Activated gamma-delta T cell treated with anti-CD3 and anti-CD28 coated beads, Interleukin-2, amount 50 U/mL, for 16 hours (primary cell): ENCODE results near the gene MYLK.

ENCODE experiments used
- DNase-seq: peaks from one replicate; pipeline ENCODE4 v3.0.0-alpha.2; 2020; ENCODE audit warnings: low read depth

MYLK gene

GRCh38 chr3:123872621-123873020 is 11.5 kb downstream of the MYLK start:
- no peak for DNase-seq

- no peak for DNase-seq
These were observed 12.2 kb downstream of the MYLK start for GRCh38 chr3:123871946-123872345.

GRCh38 chr3:123870033-123870432 is 14.1 kb downstream of the MYLK start:
- DNase-seq, result no peak

GRCh38 chr3:123869165-123869564 is 15.0 kb downstream of the MYLK start:
- no peak for DNase-seq

GRCh38 chr3:123864706-123865105 is 19.4 kb downstream of the MYLK start:
- DNase-seq, result no peak

- DNase-seq, result no peak
These were observed 22.0 kb downstream of the MYLK start for GRCh38 chr3:123862152-123862551.

- DNase-seq, result no peak
These were observed 22.9 kb downstream of the MYLK start for GRCh38 chr3:123861081-123861836.

GRCh38 chr3:123859177-123859576 is 25.0 kb downstream of the MYLK start:
- no peak for DNase-seq

GRCh38 chr3:123854905-123855304 is 29.2 kb downstream of the MYLK start:
- no peak for DNase-seq

GRCh38 chr3:123853686-123854372 is 30.3 kb downstream of the MYLK start:
- DNase-seq, result no peak

GRCh38 chr3:123847209-123847608 is 36.9 kb downstream of the MYLK start:
- no peak for DNase-seq

- no peak for DNase-seq
These were observed 40.5 kb downstream of the MYLK start for GRCh38 chr3:123843668-123844067.

- no peak for DNase-seq
These were observed 41.4 kb downstream of the MYLK start for GRCh38 chr3:123842711-123843110.

- DNase-seq, result no peak
These were observed 42.5 kb downstream of the MYLK start for GRCh38 chr3:123841476-123842238.

GRCh38 chr3:123840961-123841360 is 43.2 kb downstream of the MYLK start:
- no peak for DNase-seq

- DNase-seq, result no peak
These were observed 46.3 kb downstream of the MYLK start for GRCh38 chr3:123837858-123838257.

- no peak for DNase-seq
These were observed 49.5 kb downstream of the MYLK start for GRCh38 chr3:123834631-123835030.

GRCh38 chr3:123833398-123833785 is 50.7 kb downstream of the MYLK start:
- DNase-seq, result no peak

GRCh38 chr3:123832692-123833397 is 51.3 kb downstream of the MYLK start:
- no peak for DNase-seq

- no peak for DNase-seq
These were observed 52.7 kb downstream of the MYLK start for GRCh38 chr3:123831420-123831819.

- no peak for DNase-seq
These were observed 62.2 kb downstream of the MYLK start for GRCh38 chr3:123821920-123822319.

- no peak for DNase-seq
These were observed 64.2 kb downstream of the MYLK start for GRCh38 chr3:123819949-123820348.
